Heart left ventricle (tissue), 16 donors: ENCODE measurements around the gene FLVCR1. TPM values are rescaled to one million over a fixed set of nuclear protein-coding genes. Genes with fewer than 3 reads are reported as not detected.

ENCODE experiments used
- ATAC-seq, 4 donors: fragments of 200-7000 bp; cut with Tn5 transposase; one replicate each; pipeline ENCODE4 v1.9.1; 2020 to 2022; ENCODE audit warnings: moderate library complexity in 4 of 4, mild to moderate bottlenecking in 3 of 4, moderate number of reproducible peaks in 1 of 4
- DNase-seq, 5 donors: peaks; one replicate each; pipeline ENCODE4 v3.0.0-alpha.2; 2020
- H3K27ac ChIP-seq, 12 donors: fragments of 200-600 bp; sonication (generic) in 4 of 12; one replicate each; pipeline versions ENCODE4 v1.5.0 to v1.8.0; 2016 to 2022; ENCODE audit warnings: mild to moderate bottlenecking in 2 of 12
- H3K27me3 ChIP-seq, 9 donors: fragments of 200-600 bp; sonication (generic) in 2 of 9; one replicate each; pipeline versions ENCODE4 v1.5.1 to v1.8.0; 2016 to 2022; ENCODE audit warnings: mild to moderate bottlenecking in 3 of 9
- H3K36me3 ChIP-seq, 9 donors: fragments of 200-600 bp; sonication (generic) in 2 of 9; one replicate each; pipeline versions ENCODE4 v1.5.0 to v1.8.0; 2018 to 2022; ENCODE audit warnings: mild to moderate bottlenecking in 2 of 9
- H3K4me1 ChIP-seq, 12 donors: fragments of 200-600 bp; sonication (generic) in 4 of 12; one replicate each; pipeline versions ENCODE4 v1.5.0 to v1.8.0; 2016 to 2022; ENCODE audit warnings: mild to moderate bottlenecking in 3 of 12
- H3K4me3 ChIP-seq, 12 donors: fragments of 200-600 bp; sonication (generic) in 4 of 12; one replicate each; pipeline versions ENCODE4 v1.5.0 to v1.8.0; 2017 to 2022; ENCODE audit warnings: mild to moderate bottlenecking in 9 of 12, moderate library complexity in 4 of 12
- H3K9me3 ChIP-seq, 12 donors: fragments of 200-600 bp; sonication (generic) in 4 of 12; one replicate each; pipeline versions ENCODE4 v1.5.0 to v1.8.0; 2016 to 2022; ENCODE audit warnings: mild to moderate bottlenecking in 1 of 12
- POLR2A ChIP-seq, 2 donors: fragments of 450-650 bp; IDR thresholded peaks; one replicate each; pipeline ENCODE4 v1.6.1; 2017; ENCODE audit warnings: antibody characterized with exemption in 2 of 2, mild to moderate bottlenecking in 2 of 2, moderate library complexity in 2 of 2
- WGBS, 4 donors: extraction: QIAGEN DNeasy Blood & Tissue Kit in 2 of 4; methylation state at CpG; one replicate each; pipeline versions ENCODE4 v1.1.5 to v1.1.7; 2013 to 2018; 5-methylcytosine and 5-hydroxymethylcytosine counted together
- intact Hi-C, 10 donors: fragments of 100-400 bp; cut with DNase I; formaldehyde crosslinking; loops; one replicate each; pipeline versions ENCODE4 v1.11.1 to v1.14.2; 2022
- polyA plus RNA-seq, 2 donors: library from polyadenylated mRNA; stranded (reverse); fragments of 200-250 nt; gene quantifications; one replicate each; pipeline ENCODE4 v1.2.3, GENCODE V29; 2013
- total RNA-seq, 9 donors: library from RNA; depleted of rRNA in 2 of 9; stranded (reverse); fragments of >200 nt in 2 of 9; fragmentation: NEBNext Ultra II Directional in 3 of 9; extraction: Animal tissue kit (Norgen Biotek cat#: 25700) in 3 of 9; gene quantifications; one replicate each; pipeline versions ENCODE4 v1.1.0 to v1.2.4, GENCODE V29; 2016 to 2023
- TF ChIP-seq, protein P1 (sequence below), 12 donors: fragments of 200-600 bp; sonication (generic) in 4 of 12; IDR thresholded peaks; one replicate each; pipeline versions ENCODE4 v1.5.0 to v1.8.0; 2018 to 2022; ENCODE audit warnings: antibody characterized with exemption in 12 of 12, mild to moderate bottlenecking in 5 of 12
- donor health status: ischemic (EF 13 %, LVEDD 7.1; RV severe dilation, severe dysfunction).
- donor health status: healthy with polysubstance abuse.
- donor health status: DM: no; HTN: yes; CAD: no.
- donor health status: DM: no; HTN: no; CAD: no.
- donor health status: ischemic (EF 25% LVEDD 6.9; RV normal size, moderate dysfunction).
- donor health status: ischemic (EF 25% LVEDD 5.7; RV mildly dilated, moderate dysfunction).
- donor health status: healthy.
- donor health status: DM: yes; HTN: yes; CAD: no.
- donor health status: ischemic (EF 35%, LVEDD 5.7; RV mildly dilated, moderate dysfunction).
- donor health status: nonischemic (EF 11% LVEDD 7.7; RV severe dilation, severe dysfunction).
- donor health status: DM: yes; HTN: yes; CAD: no.
- donor health status: PGD.
- donor health status: ischemic (EF 29% LVEDD 5.4; RV normal size, mild dysfunction).
- donor health status: nonischemic (EF 23%, LVEDD 6.1; RV moderate dilation, normal function).

FLVCR1 gene
- total and polyA plus RNA-seq, 11 donors, result 0.44 to 3.0 (median 2.4) TPM

DNA sequence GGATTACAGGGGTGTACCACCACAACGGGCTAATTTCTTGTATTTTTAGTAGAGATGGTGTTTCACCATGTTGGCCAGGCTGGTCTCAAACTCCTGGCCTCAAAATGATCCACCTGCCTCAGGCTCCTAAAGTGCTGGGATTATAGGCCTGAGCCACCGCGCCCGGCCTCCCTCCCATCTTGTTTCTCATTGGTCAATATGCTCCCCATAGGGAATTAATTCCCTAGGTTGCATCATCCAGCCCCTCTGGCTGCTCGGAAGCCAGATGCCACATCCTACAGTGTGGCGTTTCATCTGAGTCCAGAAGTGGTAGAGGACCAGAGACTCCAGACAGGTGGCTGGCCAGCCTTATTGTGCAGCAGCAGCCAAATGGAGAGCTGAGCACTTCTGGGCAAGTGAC is 80.8 kb downstream of the FLVCR1 start:
- intact Hi-C loops, result no loop called here
- no peak for ATAC-seq
- 84 to 91% (median 90%) methylated on average over 6 of the region's 6 CpGs for WGBS, 4 donors

DNA sequence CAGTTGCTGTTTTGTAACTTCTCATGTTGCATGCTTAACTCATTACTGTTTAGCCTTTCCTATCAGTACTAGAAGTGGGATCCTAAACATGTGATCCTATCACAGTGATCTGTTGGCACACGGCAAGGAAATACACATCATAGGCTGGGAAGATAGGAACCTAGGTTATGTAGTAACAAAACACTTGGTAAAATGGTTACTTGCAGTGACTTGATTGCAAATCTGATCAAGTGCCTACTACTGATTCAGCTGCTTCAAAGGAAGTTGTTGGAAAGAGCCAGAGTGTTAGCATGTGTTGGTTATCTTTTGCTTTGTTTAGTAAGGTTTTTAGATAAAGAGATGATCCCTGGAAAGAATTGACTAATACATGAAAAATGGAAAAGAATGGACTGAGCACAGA is 83.4 kb downstream of the FLVCR1 start:
- no peak for ATAC-seq
- WGBS, 4 donors, result 68 to 87% (median 76%) methylated on average over 1 of the region's 1 CpG
- TF ChIP-seq, protein P1, sequence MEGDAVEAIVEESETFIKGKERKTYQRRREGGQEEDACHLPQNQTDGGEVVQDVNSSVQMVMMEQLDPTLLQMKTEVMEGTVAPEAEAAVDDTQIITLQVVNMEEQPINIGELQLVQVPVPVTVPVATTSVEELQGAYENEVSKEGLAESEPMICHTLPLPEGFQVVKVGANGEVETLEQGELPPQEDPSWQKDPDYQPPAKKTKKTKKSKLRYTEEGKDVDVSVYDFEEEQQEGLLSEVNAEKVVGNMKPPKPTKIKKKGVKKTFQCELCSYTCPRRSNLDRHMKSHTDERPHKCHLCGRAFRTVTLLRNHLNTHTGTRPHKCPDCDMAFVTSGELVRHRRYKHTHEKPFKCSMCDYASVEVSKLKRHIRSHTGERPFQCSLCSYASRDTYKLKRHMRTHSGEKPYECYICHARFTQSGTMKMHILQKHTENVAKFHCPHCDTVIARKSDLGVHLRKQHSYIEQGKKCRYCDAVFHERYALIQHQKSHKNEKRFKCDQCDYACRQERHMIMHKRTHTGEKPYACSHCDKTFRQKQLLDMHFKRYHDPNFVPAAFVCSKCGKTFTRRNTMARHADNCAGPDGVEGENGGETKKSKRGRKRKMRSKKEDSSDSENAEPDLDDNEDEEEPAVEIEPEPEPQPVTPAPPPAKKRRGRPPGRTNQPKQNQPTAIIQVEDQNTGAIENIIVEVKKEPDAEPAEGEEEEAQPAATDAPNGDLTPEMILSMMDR (IDR thresholded peaks at IDR 0.05), result no peak
- TF ChIP-seq POLR2A (IDR thresholded peaks at IDR 0.05), result no peak

More for the DNA sequence above, 80.8 kb downstream of the FLVCR1 start:
- H3K4me3 ChIP-seq, result no peak overlapping the region
- H3K4me1 ChIP-seq, result no peaks in the 10 kb centered on the region
- TF ChIP-seq, protein P1 (IDR thresholded peaks at IDR 0.05), result no peak
- TF ChIP-seq POLR2A (IDR thresholded peaks at IDR 0.05), result no peak
- H3K27me3 ChIP-seq, result no peaks in the 10 kb centered on the region
- H3K27ac ChIP-seq, result no peak overlapping the region
- no peak for DNase-seq
- peaks cover 0 to 20% (median 9%) of the 10 kb centered on the region in 12 donors for H3K9me3 ChIP-seq
- H3K36me3 ChIP-seq, result no peaks in the 10 kb centered on the region

DNA sequence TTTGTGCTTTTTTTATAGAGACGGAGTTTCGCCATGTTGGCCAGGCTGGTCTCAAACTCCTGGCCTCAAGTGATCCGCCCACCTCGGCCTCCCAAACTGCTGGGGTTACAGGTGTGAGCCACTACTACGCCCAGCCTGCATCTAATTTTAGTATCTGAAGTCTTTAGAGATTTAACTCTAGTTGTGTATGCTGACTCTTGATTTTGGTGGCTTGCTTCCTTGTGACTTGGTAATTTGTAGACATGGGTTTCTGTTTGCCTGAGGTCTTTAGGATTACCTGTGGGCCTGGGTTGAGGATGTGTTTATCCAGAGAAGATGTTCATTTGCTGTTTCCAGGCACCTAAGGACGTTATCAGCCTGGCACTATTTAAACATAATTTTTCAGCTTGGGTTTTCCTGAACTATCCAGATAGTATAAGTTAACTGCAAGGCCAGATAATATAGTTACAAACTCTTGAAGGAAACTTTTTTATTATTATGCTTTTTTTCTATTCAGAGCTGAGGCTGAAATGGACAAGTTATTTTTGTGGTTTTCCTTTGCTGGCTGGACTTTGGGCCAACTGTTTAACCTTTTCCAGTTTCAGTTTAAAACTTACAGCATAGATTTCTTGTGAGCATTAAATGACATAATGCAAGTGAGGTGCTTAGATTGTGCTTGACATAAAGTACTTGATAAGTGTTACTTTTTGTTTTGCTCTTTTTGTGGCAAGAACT is 84.8 kb downstream of the FLVCR1 start:
- WGBS, 4 donors, result 82 to 86% (median 84%) methylated on average over 6 of the region's 6 CpGs

More for the DNA sequence above, 83.4 kb downstream of the FLVCR1 start:
- intact Hi-C loops, result no loop called here
- Histone ChIP-seq H3K27me3 (no peaks in the 10 kb centered on the region), H3K4me3 (no peak overlapping the region), H3K27ac (no peak overlapping the region), H3K36me3 (no peaks in the 10 kb centered on the region), H3K4me1 (no peaks in the 10 kb centered on the region), H3K9me3 (peaks cover 0 to 20% (median 9%) of the 10 kb centered on the region in 12 donors)
- no peak for DNase-seq

DNA sequence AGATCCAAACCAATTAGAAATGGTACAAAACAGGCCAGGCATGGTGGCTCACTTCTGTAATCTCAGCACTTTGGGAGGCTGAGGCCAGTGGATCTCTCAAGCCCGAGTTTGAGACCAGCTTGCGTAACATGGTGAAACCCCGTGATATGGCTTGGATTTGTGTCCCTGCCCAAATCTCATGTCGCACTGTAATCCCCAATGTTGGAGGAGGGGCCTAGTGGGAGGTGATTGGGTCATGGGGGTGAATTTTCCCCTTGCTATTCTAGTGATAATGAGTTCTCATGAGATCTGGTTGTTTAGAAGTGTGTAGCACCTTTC is 85.3 kb downstream of the FLVCR1 start:
- ATAC-seq (no peak), DNase-seq (no peak)
- TF ChIP-seq, protein P1 (IDR thresholded peaks at IDR 0.05), result no peak
- intact Hi-C loops, result no loop called here
- Histone ChIP-seq H3K4me3 (no peak overlapping the region), H3K4me1 (no peaks in the 10 kb centered on the region), H3K27me3 (peaks cover 0 to 2% (median 0%) of the 10 kb centered on the region in 9 donors), H3K9me3 (peaks cover 0 to 20% (median 9%) of the 10 kb centered on the region in 12 donors), H3K36me3 (no peaks in the 10 kb centered on the region), H3K27ac (no peak overlapping the region)
- WGBS, 4 donors, result 76 to 88% (median 86%) methylated on average over 4 of the region's 4 CpGs

More for the DNA sequence above, 84.8 kb downstream of the FLVCR1 start:
- TF ChIP-seq, protein P1 (IDR thresholded peaks at IDR 0.05), result no peak
- TF ChIP-seq POLR2A (IDR thresholded peaks at IDR 0.05), result no peak
- no peak overlapping the region for H3K27ac ChIP-seq
- H3K4me3 ChIP-seq, result no peak overlapping the region
- no peaks in the 10 kb centered on the region for H3K36me3 ChIP-seq
- no peaks in the 10 kb centered on the region for H3K4me1 ChIP-seq
- no peaks in the 10 kb centered on the region for H3K27me3 ChIP-seq
- H3K9me3 ChIP-seq, result peaks cover 0 to 20% (median 9%) of the 10 kb centered on the region in 12 donors
- intact Hi-C loops, result no loop called here
- DNase-seq, result no peak
- no peak for ATAC-seq
